Thyroid gland (tissue), 4 donors: ENCODE data around the gene ACKR3.

Experiments used
- CTCF ChIP-seq, 6 experiments: fragments of 200-600 bp in 3 of 6; fragments of 450-650 bp in 3 of 6; sonication (generic) in 3 of 6; IDR thresholded peaks; one replicate each; pipeline ENCODE4 v1.5.1; 2016 to 2019; ENCODE audit warnings: antibody characterized with exemption in 6 of 6, mild to moderate bottlenecking in 2 of 6, inconsistent platforms in 1 of 6, moderate library complexity in 1 of 6
- POLR2A ChIP-seq, 2 donors: fragments of 450-650 bp; IDR thresholded peaks; one replicate each; pipeline ENCODE4 v1.6.1; 2017; ENCODE audit warnings: antibody characterized with exemption in 2 of 2, mild to moderate bottlenecking in 2 of 2, moderate library complexity in 1 of 2

- TF ChIP-seq CTCF (IDR thresholded peaks at IDR 0.05) (no peak), POLR2A (IDR thresholded peaks at IDR 0.05) (no peak)
Measured at GRCh38 chr2:236535024-236535423, 34.6 kb upstream of the ACKR3 start.
